Ascending aorta (tissue), 2 donors: ENCODE data around the gene ST6GALNAC4. TPM values are rescaled to one million over a fixed set of nuclear protein-coding genes. Genes with fewer than 3 reads are reported as not detected.
A peak's percentile ranks its signal among the peaks of the same experiment; 100 is the strongest.
"Not testable (repeated sequence)": the region's sequence is repeated elsewhere in the genome, so short reads cannot be mapped to it uniquely, and the experiment has no call there.

ENCODE experiments used
- DNase-seq, 2 donors: peaks; one replicate each; pipeline ENCODE4 v3.0.0-alpha.2; 2019; ENCODE audit warnings: low spot score in 2 of 2
- H3K27ac ChIP-seq, 2 donors: fragments of 200-600 bp; sonication (generic); one replicate each; pipeline ENCODE4 v1.5.1; 2016 to 2017; ENCODE audit warnings: mild to moderate bottlenecking in 1 of 2
- H3K27me3 ChIP-seq: fragments of 200-600 bp; sonication (generic); one replicate; pipeline ENCODE4 v1.5.1; 2017
- H3K36me3 ChIP-seq, 2 donors: fragments of 200-600 bp; sonication (generic); one replicate each; pipeline ENCODE4 v1.5.1; 2016
- H3K4me1 ChIP-seq, 2 donors: fragments of 200-600 bp; sonication (generic); one replicate each; pipeline ENCODE4 v1.5.1; 2016 to 2017; ENCODE audit warnings: mild to moderate bottlenecking in 1 of 2
- H3K4me3 ChIP-seq, 2 donors: fragments of 200-600 bp; sonication (generic); one replicate each; pipeline ENCODE4 v1.5.1; 2016 to 2017; ENCODE audit warnings: mild to moderate bottlenecking in 1 of 2
- H3K9me3 ChIP-seq, 2 donors: fragments of 200-600 bp; sonication (generic); one replicate each; pipeline ENCODE4 v1.5.1; 2016
- intact Hi-C: fragments of 100-400 bp; cut with DNase I; formaldehyde crosslinking; loops from one replicate; pipeline ENCODE4 v1.15.1; 2023
- total RNA-seq: library from RNA; depleted of rRNA; stranded (reverse); fragments of >200 nt; gene quantifications from one replicate; pipeline ENCODE4 v1.1.0, GENCODE V29; 2016
- TF ChIP-seq, protein P1 (sequence below), 3 experiments: fragments of 200-600 bp in 2 of 3; fragments of 450-650 bp in 1 of 3; sonication (generic) in 2 of 3; IDR thresholded peaks; one replicate each; pipeline ENCODE4 v1.5.1; 2016 to 2019; ENCODE audit warnings: antibody characterized with exemption in 3 of 3, mild to moderate bottlenecking in 1 of 3, moderate library complexity in 1 of 3

ST6GALNAC4 gene
- total RNA-seq, 1 donor from 2014 or later: 134 TPM

DNA sequence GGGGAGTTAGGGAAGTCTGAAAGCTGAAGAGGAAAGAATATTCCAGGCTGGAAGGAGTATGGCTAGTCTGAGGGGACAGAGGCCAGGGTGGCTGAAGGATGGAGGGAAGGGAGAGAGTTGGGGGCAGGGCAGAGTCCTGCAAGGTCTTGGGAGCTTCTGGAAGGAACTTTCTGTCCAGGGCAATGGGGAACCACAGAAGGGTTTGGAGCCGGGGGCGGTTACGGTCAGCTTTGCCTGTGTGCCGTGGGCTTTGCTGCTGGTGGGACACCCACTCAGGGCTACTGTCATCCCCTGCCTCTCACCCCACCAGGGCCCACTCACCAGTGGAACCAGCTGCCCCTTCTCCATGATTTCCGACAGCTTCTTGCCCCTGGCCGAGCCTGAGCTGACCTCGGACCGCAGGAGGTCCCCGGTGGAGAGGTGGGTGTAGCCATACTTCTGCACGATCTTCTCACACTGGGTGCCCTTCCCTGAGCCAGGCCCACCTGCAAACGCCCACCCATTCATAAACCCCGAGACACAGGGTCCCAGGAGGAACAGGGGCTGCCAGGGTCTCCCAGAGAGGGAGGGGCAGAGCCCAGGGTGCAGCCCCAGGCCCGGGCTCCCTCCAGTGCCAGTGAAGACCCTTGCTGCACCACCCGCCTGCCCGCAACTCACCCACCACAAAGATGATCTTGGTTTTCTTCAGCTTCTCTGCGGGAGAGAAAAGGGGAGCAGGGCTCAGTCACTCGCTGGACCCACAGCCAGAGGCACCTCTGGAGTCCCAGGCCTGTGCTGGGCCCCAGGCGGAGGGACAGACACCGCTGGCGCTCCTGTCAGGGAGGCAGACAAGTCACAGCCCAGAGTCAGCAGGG lies 44.2 kb downstream of the ST6GALNAC4 start:
- intact Hi-C loops: loop anchor here (5.0 kb wide), 1 partner anchor 70 kb away; the partner anchor contains the start of gene FPGS
- no peaks in the 10 kb centered on the region for H3K9me3 ChIP-seq

GRCh38 chr9:127871531-127871930 lies 45.3 kb downstream of the ST6GALNAC4 start:
- intact Hi-C loops: loop anchor here (2.0 to 5.0 kb wide), 3 partner anchors 43 to 137 kb away; partner anchors contain the start of genes FPGS and TOR2A
- no peaks in the 10 kb centered on the region for H3K9me3 ChIP-seq
- no peaks in the 10 kb centered on the region for H3K27me3 ChIP-seq
- no peak overlapping the region for H3K4me3 ChIP-seq
- H3K27ac ChIP-seq: no peak overlapping the region
- peaks cover 21 to 33% of the 10 kb centered on the region in 2 donors for H3K4me1 ChIP-seq
- no peak for DNase-seq
- TF ChIP-seq, protein P1, sequence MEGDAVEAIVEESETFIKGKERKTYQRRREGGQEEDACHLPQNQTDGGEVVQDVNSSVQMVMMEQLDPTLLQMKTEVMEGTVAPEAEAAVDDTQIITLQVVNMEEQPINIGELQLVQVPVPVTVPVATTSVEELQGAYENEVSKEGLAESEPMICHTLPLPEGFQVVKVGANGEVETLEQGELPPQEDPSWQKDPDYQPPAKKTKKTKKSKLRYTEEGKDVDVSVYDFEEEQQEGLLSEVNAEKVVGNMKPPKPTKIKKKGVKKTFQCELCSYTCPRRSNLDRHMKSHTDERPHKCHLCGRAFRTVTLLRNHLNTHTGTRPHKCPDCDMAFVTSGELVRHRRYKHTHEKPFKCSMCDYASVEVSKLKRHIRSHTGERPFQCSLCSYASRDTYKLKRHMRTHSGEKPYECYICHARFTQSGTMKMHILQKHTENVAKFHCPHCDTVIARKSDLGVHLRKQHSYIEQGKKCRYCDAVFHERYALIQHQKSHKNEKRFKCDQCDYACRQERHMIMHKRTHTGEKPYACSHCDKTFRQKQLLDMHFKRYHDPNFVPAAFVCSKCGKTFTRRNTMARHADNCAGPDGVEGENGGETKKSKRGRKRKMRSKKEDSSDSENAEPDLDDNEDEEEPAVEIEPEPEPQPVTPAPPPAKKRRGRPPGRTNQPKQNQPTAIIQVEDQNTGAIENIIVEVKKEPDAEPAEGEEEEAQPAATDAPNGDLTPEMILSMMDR (IDR thresholded peaks at IDR 0.05): no peak
- peaks cover 19 to 51% of the 10 kb centered on the region in 2 donors for H3K36me3 ChIP-seq

More for the DNA sequence above, 44.2 kb downstream of the ST6GALNAC4 start:
- DNase-seq: no peak
- no peaks in the 10 kb centered on the region for H3K27me3 ChIP-seq
- H3K4me1 ChIP-seq: peaks cover 21 to 39% of the 10 kb centered on the region in 2 donors
- TF ChIP-seq, protein P1 (IDR thresholded peaks at IDR 0.05): no peak
- peak overlapping the region; percentile 76 to 80 for H3K27ac ChIP-seq
- peaks cover 14 to 44% of the 10 kb centered on the region in 2 donors for H3K36me3 ChIP-seq
- no peak overlapping the region for H3K4me3 ChIP-seq

DNA sequence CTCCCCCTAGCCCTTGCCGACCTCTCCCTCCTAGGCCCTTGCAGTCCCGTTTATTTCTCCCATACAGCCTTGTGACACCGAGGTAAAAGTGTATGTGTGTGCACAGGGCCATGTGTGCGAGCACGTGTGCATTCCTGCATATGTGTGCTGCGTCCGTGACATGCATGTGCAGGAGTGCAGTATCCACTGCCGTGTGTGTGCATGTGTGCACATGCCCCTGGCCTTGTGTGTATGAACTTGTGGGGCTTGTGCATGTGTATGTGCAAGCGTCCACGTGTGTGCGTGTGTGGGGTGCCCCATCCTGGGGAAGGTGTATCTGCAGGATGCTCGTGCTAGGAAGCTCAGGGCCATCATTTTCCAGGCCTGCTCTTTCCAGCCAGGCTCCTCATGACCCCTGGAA lies 46.0 kb downstream of the ST6GALNAC4 start:
- Histone ChIP-seq H3K4me1 (peaks cover 21 to 26% of the 10 kb centered on the region in 2 donors), H3K4me3 (no peak overlapping the region), H3K36me3 (peaks cover 19 to 54% of the 10 kb centered on the region in 2 donors), H3K9me3 (no peaks in the 10 kb centered on the region), H3K27ac (no peak overlapping the region), H3K27me3 (no peaks in the 10 kb centered on the region)
- no peak for DNase-seq
- TF ChIP-seq, protein P1 (IDR thresholded peaks at IDR 0.05): no peak
- intact Hi-C loops: loop anchor here (2.0 to 5.0 kb wide), 3 partner anchors 42 to 136 kb away; partner anchors contain the start of genes FPGS and TOR2A

DNA sequence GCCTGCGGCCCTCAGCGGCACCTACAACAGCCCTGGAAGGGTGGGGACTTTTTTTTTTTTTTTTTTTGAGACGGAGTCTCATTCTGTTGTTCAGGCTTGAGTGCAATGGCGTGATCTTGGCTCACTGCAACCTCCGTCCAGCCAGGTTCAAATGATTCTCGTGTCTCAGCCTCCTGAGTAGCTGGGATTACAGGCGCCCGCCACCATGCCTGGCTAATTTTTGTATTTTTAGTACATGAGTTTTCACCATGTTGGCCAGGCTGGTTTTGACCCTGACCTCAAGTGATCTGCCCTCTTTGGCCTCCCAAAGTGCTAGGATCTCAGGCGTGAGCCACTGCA lies 46.7 kb downstream of the ST6GALNAC4 start:
- Histone ChIP-seq H3K4me1 (peaks cover 15 to 19% of the 10 kb centered on the region in 2 donors), H3K36me3 (peaks cover 19 to 55% of the 10 kb centered on the region in 2 donors)
- not testable (repeated sequence) for H3K27ac ChIP-seq, H3K27me3 ChIP-seq, H3K4me3 ChIP-seq, H3K9me3 ChIP-seq, DNase-seq
- TF ChIP-seq, protein P1 (IDR thresholded peaks at IDR 0.05): peak in 1 of 3 experiments; percentile 2
- intact Hi-C loops: loop anchor here (2.0 to 5.0 kb wide), 3 partner anchors 41 to 135 kb away; partner anchors contain the start of genes FPGS and TOR2A

DNA sequence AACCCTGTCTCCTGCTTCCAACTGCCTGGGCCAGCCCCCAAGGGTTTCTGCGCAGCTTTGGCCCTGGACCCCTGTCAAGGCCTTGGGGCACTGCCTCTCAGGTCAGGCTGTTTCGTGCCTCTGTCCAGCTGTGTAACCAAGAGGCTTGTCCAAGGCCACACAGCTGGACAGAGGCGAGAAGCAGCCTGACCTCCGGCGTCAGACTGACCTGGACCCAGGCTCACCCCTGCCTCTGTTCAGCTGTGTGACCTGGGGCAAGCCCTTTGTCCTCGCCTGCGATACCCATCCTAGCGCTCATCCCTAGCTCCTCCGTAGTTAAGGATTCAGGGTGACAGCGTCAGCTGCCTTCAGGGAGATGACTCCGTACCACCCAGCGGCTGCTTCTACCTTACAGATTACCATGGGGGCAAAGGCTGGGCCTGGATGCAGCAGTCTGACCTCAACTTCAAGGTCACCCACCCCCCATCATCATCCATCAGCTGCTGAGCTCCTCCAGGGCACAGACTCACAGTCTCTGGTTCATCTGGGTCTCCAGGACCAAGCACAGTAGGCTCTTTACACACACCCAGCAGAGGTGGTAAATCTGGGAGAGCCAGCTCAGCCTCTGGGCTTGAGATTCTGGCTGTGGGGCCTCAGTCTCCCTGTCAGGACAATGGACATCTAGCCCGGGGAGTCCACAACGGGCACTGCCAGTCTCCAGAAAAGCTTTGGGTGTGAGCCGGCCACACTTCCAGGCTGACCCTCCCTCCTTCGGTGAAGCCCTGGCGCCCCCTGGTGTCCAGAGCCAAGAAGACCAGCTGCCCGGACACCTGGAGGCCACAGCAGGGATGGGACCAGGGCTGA lies 47.3 kb downstream of the ST6GALNAC4 start:
- H3K4me1 ChIP-seq: peaks cover 13% of the 10 kb centered on the region in 2 donors
- TF ChIP-seq, protein P1 (IDR thresholded peaks at IDR 0.05): peak; percentile 84 to 97 (median 88)
- H3K36me3 ChIP-seq: peaks cover 19 to 55% of the 10 kb centered on the region in 2 donors
- H3K27ac ChIP-seq: peak overlapping the region; percentile 63 to 67
- H3K4me3 ChIP-seq: no peak overlapping the region
- no peaks in the 10 kb centered on the region for H3K27me3 ChIP-seq
- H3K9me3 ChIP-seq: no peaks in the 10 kb centered on the region
- DNase-seq: peak; percentile 55 to 93
- intact Hi-C loops: loop anchor here (2.0 to 5.0 kb wide), 3 partner anchors 41 to 135 kb away; partner anchors contain the start of genes FPGS and TOR2A
